ENCODE data around the gene NXT1.

DNA sequence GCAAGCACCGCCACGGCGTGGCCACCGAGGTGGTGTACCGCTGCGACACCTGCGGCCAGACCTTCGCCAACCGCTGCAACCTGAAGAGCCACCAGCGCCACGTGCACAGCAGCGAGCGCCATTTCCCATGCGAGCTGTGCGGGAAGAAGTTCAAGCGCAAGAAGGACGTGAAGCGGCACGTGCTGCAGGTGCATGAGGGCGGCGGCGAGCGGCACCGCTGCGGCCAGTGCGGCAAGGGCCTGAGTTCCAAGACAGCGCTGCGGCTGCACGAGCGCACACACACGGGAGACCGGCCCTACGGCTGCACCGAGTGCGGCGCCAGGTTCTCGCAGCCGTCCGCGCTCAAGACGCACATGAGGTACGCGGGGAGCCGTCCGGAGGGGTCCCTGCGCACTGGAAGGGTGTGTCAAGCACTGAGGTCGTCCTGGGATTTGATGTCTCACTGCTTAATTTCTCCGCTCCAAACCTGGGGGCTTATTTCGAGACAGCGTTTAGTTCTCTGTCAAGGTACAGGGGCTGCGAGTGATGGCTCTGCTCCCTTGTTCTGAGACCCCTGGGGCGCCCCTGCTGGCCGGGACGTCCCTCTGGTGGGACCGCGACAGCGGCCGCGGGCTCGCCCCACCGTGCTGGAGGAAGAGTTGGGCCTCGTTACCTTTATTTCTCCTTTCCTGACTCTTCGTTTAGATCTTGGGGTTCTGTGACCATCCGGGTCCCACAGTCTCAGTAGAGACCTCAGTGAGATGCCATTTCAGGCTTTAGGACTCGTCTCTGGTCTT lies 15.0 kb downstream of the NXT1 start:
- TF ChIP-seq ZNF274 (IDR thresholded peaks at IDR 0.05; ENCODE audit: low read depth, low read length) (no peak), SUZ12 (IDR thresholded peaks at IDR 0.05; ENCODE audit: extremely low read depth, insufficient read depth, insufficient read length) (no peak), YY1 (IDR thresholded peaks at IDR 0.05; ENCODE audit: insufficient read depth, insufficient read length) (no peak)
